ENCODE data around the gene FUCA1.
A peak's percentile ranks its signal among the peaks of the same experiment; 100 is the strongest.

FUCA1 gene

DNA sequence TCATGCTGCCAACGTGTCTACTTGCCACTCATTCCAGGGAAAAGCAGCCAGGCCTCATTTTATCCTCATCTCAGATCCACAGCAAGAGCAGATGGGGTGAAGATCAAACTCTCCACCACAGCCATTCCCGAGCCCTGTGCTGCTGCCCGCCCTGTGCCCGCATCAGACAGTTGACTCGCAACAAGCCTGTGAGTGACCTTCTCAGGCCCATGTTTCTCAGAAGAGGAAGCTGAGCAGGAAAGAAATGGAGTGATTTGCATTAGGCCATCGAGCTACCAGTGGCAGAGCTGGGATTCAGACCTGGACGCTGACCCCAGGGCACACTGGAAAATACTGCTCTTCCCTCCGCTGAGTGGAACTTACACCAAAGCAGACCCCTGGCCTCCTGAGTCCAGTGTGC lies 43.8 kb upstream of the FUCA1 start:
- no peak for DNase-seq (ENCODE audit: extremely low read depth, insufficient read length)
- no peaks in the 10 kb centered on the region for H3K27me3 ChIP-seq (replicated peaks; ENCODE audit: control insufficient read depth, insufficient read depth, low read length)
- peak overlapping the region; percentile 78 for H3K4me3 ChIP-seq (replicated peaks; ENCODE audit: low read depth, low read length)
- no peak for TF ChIP-seq CTCF (IDR thresholded peaks at IDR 0.05; ENCODE audit: insufficient read depth, low read length, poor library complexity, severe bottlenecking)
- H3K36me3 ChIP-seq (ENCODE audit: control insufficient read depth, insufficient read depth, low read length): no peaks in the 10 kb centered on the region

- DNase-seq (ENCODE audit: extremely low read depth, insufficient read length): peak; percentile 78
- Histone ChIP-seq H3K4me3 (replicated peaks; ENCODE audit: low read depth, low read length) (peak overlapping the region; percentile 78), H3K27me3 (replicated peaks; ENCODE audit: control insufficient read depth, insufficient read depth, low read length) (no peaks in the 10 kb centered on the region), H3K36me3 (ENCODE audit: control insufficient read depth, insufficient read depth, low read length) (no peaks in the 10 kb centered on the region)
- TF ChIP-seq CTCF (IDR thresholded peaks at IDR 0.05; ENCODE audit: insufficient read depth, low read length, poor library complexity, severe bottlenecking): no peak
Measured at GRCh38 chr1:23910553-23911246, 42.6 kb upstream of the FUCA1 start.

DNA sequence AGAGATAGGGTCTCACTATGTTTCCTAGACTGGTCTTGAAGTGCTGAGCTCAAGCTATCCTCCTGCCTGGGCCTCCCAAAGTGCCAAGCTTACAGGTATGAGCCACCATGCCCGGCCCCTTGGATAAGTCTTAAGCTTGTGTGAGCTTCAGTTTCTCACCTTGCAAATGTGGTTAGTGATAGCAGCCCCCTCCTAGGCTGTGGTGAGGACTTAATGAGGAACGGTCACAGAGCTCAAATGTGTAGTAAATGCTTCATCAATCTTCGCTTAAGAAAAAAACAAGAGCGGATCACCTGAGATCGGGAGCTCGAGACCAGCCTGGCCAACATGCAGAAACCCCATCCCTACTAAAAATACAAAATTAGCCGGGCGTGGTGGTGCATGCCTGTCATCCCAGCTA lies 42.1 kb upstream of the FUCA1 start:
- Histone ChIP-seq H3K36me3 (ENCODE audit: control insufficient read depth, insufficient read depth, low read length) (no peaks in the 10 kb centered on the region), H3K27me3 (replicated peaks; ENCODE audit: control insufficient read depth, insufficient read depth, low read length) (no peaks in the 10 kb centered on the region), H3K4me3 (replicated peaks; ENCODE audit: low read depth, low read length) (peak overlapping the region; percentile 78)
- DNase-seq (ENCODE audit: extremely low read depth, insufficient read length): peak; percentile 63
- TF ChIP-seq CTCF (IDR thresholded peaks at IDR 0.05; ENCODE audit: insufficient read depth, low read length, poor library complexity, severe bottlenecking): no peak

DNA sequence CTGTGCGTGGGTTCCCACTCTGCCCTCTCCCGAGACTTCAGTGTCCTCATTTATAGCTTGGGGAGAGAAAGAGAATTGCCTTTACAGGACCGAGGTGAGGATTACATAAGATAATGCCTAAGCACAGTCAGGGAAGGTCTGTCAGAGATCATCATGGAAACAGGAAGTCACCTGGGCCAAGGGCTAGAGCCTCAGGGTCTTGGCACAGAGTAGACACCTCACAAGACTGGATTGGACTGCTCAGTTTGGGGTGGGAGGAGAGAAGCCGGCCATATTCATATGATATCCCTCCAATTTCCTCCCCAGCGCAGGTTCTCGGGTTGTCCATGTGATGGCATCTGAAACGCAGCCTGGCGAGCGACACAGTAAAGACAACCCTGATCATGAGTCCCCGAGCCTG lies 41.3 kb upstream of the FUCA1 start:
- TF ChIP-seq CTCF (IDR thresholded peaks at IDR 0.05; ENCODE audit: insufficient read depth, low read length, poor library complexity, severe bottlenecking): no peak
- Histone ChIP-seq H3K36me3 (ENCODE audit: control insufficient read depth, insufficient read depth, low read length) (no peaks in the 10 kb centered on the region), H3K27me3 (replicated peaks; ENCODE audit: control insufficient read depth, insufficient read depth, low read length) (no peaks in the 10 kb centered on the region), H3K4me3 (replicated peaks; ENCODE audit: low read depth, low read length) (peak overlapping the region; percentile 78)
- peak; percentile 60 for DNase-seq (ENCODE audit: extremely low read depth, insufficient read length)

GRCh38 chr1:23908453-23909341 lies 40.6 kb upstream of the FUCA1 start:
- peak overlapping the region; percentile 78 for H3K4me3 ChIP-seq (replicated peaks; ENCODE audit: low read depth, low read length)
- DNase-seq (ENCODE audit: extremely low read depth, insufficient read length): peak; percentile 86
- peaks cover under 1% of the 10 kb centered on the region; the same call in 1 of the 2 replicates for H3K36me3 ChIP-seq (ENCODE audit: control insufficient read depth, insufficient read depth, low read length)
- H3K27me3 ChIP-seq (replicated peaks; ENCODE audit: control insufficient read depth, insufficient read depth, low read length): no peaks in the 10 kb centered on the region
- TF ChIP-seq CTCF (IDR thresholded peaks at IDR 0.05; ENCODE audit: insufficient read depth, low read length, poor library complexity, severe bottlenecking): no peak
